ENCODE results near the gene RNF130.

RNF130 gene

DNA sequence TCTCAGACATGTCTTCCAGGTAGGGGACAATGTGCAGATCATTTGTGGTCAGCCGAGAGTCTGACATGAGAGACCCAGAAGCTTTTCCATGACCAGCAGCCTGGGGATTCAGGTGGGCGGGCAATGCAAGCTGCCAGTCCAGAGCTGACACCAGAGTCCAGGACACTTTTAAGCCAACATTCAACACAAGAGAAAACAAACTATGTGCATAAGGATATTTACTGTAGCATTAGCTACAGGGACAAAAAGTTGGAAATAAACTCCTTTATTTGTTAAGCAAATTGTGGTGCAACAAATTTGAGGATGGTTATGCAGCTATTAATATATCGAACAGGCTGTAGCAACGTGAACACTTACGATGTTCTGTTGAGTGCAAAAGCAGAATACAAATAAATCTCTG, 9.9 kb upstream of the RNF130 start:
- no peak overlapping the region for H3K4me3 ChIP-seq (ENCODE audit: low read length)
- DNase-seq (ENCODE audit: low read depth), result no peak
- TF ChIP-seq, protein P1, sequence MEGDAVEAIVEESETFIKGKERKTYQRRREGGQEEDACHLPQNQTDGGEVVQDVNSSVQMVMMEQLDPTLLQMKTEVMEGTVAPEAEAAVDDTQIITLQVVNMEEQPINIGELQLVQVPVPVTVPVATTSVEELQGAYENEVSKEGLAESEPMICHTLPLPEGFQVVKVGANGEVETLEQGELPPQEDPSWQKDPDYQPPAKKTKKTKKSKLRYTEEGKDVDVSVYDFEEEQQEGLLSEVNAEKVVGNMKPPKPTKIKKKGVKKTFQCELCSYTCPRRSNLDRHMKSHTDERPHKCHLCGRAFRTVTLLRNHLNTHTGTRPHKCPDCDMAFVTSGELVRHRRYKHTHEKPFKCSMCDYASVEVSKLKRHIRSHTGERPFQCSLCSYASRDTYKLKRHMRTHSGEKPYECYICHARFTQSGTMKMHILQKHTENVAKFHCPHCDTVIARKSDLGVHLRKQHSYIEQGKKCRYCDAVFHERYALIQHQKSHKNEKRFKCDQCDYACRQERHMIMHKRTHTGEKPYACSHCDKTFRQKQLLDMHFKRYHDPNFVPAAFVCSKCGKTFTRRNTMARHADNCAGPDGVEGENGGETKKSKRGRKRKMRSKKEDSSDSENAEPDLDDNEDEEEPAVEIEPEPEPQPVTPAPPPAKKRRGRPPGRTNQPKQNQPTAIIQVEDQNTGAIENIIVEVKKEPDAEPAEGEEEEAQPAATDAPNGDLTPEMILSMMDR (conservative IDR thresholded peaks at IDR 0.05; ENCODE audit: low read length), result no peak

DNA sequence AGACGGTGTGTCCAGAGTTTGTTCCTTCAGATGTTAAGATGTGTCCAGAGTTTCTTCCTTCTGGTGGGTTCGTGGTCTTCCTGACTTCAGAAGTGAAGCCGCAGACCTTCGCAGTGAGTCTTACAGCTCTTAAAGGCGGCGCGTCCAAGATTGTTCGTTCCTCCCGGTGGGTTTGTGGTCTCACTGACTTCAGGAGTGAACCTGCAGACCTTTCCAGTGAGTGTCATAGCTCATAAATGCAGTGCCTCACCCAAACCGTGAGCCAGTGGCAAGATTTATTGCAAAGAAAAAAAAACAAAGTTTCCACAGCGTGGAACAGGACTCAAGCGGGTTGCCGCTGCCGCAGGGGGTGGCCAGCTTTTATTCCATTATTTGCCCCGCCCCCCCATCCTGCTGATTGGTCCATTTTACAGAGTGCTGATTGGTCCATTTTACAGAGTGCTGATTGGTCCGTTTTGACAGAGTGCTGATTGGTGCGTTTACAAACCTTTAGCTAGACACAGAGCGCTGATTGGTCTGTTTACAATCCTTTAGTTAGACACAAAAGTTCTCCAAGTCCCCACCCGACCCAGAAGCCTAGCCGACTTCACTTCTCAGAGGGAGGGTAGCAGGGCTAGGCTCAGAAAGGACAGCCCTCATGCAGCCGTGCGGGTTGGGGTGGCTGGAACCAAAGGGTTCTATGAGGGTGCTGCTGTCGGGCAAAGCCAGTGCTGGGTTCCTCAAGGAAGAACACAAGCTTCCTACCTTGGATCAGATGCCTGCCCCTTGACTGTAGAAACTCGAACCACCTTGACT, 9.1 kb upstream of the RNF130 start:
- no peak for DNase-seq (ENCODE audit: low read depth)
- no peak overlapping the region for H3K4me3 ChIP-seq (ENCODE audit: low read length)
- TF ChIP-seq, protein P1 (conservative IDR thresholded peaks at IDR 0.05; ENCODE audit: low read length), result no peak

DNA sequence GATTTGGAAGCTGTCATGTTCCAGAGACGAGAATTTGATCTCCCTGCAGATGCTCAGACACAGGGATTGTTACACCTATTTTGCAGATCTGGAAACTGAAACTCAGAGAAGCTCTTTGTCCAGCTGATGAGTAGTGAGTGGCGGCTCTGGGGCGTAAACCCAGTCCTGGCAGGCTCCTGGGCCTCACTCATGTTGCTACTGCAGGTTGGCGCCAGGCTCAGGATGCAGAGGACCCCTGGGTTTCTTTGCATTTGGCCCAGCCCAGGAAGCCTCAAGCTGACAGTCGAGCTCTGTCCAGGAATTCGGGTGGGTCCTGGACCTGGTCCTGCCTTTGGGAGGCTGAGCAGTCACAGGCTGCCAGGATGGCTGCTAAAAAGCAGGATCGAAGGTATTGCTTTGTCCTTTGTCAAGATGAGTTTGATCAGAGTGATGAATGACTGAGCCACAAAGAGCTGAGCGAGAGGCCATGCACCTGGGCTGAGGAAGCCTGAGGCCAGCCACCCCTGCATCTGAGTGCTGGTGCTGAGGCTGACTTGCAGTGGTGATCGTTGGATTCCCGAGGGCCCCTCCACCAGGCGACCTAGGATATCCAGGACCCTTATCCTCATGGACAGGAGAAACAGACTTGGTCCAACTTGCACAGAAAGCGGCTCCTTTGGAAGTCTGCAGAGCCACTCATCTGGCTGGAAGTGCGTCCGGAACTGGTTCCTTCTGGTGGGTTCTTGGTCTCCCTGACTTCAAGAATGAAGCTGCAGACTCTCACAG, 8.3 kb upstream of the RNF130 start:
- H3K4me3 ChIP-seq (ENCODE audit: low read length), result no peak overlapping the region
- DNase-seq (ENCODE audit: low read depth), result no peak
- TF ChIP-seq, protein P1 (conservative IDR thresholded peaks at IDR 0.05; ENCODE audit: low read length), result no peak

DNA sequence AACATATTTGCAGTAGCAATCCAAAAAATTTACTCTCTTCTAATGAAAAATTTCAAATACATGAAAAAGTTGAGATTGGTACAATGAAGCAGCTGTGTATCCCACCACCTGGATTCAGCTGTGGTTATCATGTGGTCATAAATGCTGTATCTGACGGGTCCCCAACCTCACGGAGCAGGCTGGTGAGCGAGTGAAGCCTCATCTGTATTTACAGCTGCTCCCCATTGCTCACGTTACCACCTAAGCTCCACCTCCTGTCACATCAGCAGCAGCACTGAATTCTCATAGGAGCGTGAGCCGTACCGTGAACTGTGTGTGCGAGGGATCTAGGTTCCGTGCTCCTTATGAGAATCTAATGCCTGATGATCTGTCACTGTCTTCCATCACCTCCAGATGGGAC, 6.8 kb upstream of the RNF130 start:
- TF ChIP-seq, protein P1 (conservative IDR thresholded peaks at IDR 0.05; ENCODE audit: low read length), result no peak
- H3K4me3 ChIP-seq (ENCODE audit: low read length), result no peak overlapping the region
- DNase-seq (ENCODE audit: low read depth), result no peak

DNA sequence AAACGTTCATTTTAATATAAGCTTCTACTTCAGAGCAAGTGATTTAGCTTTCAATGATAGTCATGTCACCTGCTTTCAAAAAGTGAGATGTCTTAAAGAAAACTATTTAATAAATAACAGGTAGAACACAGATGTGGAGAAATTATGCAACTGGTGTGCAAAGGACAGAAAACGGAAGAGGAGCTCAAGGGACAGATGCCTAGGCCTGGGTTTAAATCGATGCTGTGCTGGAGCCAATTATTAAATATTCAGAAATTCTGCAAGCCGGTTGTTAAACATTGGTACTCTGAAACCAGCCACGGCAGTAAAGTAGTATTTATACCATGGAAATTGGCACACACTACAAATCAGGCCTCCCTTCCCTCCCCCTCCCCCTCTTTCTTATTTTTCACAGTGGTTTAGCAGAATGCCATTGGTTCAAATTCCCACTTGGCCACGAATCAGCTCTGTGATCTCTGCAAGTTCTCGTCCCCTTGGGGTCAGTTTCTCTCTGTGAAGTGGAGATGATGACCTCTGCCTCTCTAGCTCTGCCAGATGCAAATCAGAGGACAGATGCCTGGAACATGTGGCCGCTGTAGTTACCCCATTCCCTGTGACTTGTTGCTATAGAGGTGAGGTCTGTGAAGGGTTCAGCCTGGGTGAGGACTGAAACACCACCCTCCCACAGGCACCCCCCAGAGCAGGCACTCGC, 6.2 kb upstream of the RNF130 start:
- TF ChIP-seq, protein P1 (conservative IDR thresholded peaks at IDR 0.05; ENCODE audit: low read length), result no peak
- no peak overlapping the region for H3K4me3 ChIP-seq (ENCODE audit: low read length)
- DNase-seq (ENCODE audit: low read depth), result no peak

DNA sequence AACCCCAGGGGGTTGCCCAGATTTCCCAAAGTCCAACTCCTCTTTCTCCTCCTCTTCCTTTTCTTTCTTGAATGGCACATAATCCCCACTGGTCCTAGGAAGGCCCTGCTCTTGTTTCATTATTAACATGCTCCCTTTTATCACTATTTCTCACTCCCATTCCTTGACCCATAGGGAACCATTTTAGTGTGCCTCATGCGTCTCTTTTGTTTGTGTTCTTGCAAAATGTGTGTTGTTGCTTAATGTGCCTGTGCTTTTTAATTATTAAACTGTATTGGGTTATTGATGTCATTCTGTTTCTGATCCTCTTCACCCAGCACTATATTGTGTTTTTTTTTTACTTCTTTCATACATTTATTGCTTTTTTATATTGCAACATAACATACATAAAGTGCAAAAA, 4.1 kb upstream of the RNF130 start:
- no peak overlapping the region for H3K4me3 ChIP-seq (ENCODE audit: low read length)
- TF ChIP-seq, protein P1 (conservative IDR thresholded peaks at IDR 0.05; ENCODE audit: low read length), result no peak

More for the DNA sequence above, 4.1 kb upstream of the RNF130 start:
- no peak for DNase-seq (ENCODE audit: low read depth)
